Peyer's patch (tissue), 4 donors: Measurements from ENCODE around the gene PCBP3. TPM values are rescaled to one million over a fixed set of nuclear protein-coding genes. Genes with fewer than 3 reads are reported as not detected.

Experiments
- DNase-seq, 3 donors: peaks; one replicate each; pipeline ENCODE4 v3.0.0-alpha.2; 2017 to 2019
- H3K27ac ChIP-seq, 4 donors: fragments of 200-600 bp; sonication (generic); one replicate each; pipeline ENCODE4 v1.5.1; 2016 to 2019
- H3K27me3 ChIP-seq, 2 donors: fragments of 200-600 bp; sonication (generic); one replicate each; pipeline ENCODE4 v1.5.1; 2019
- H3K36me3 ChIP-seq, 3 donors: fragments of 200-600 bp; sonication (generic); one replicate each; pipeline ENCODE4 v1.5.1; 2016 to 2019
- H3K4me1 ChIP-seq, 4 donors: fragments of 200-600 bp; sonication (generic); one replicate each; pipeline ENCODE4 v1.5.1; 2016 to 2019
- H3K4me3 ChIP-seq, 4 donors: fragments of 200-600 bp; sonication (generic); 1 replicate in 3 of 4; 2 replicates in 1 of 4; pipeline ENCODE4 v1.5.1; 2016 to 2019; ENCODE audit warnings: mild to moderate bottlenecking in 1 of 4
- H3K9me3 ChIP-seq, 4 donors: fragments of 200-600 bp; sonication (generic); one replicate each; pipeline ENCODE4 v1.5.1; 2016 to 2019; ENCODE audit warnings: mild to moderate bottlenecking in 1 of 4
- POLR2A ChIP-seq, 2 donors: fragments of 450-650 bp; IDR thresholded peaks; one replicate each; pipeline ENCODE4 v1.5.1; 2017; ENCODE audit warnings: antibody characterized with exemption in 2 of 2, mild to moderate bottlenecking in 2 of 2, moderate library complexity in 2 of 2
- total RNA-seq, 4 donors: library from RNA; depleted of rRNA; stranded (reverse); fragments of >200 nt; gene quantifications; one replicate each; pipeline ENCODE4 v1.1.0, GENCODE V29; 2016
- TF ChIP-seq, protein P1 (sequence below), 6 experiments: fragments of 450-650 bp in 4 of 6; fragments of 200-600 bp in 2 of 6; sonication (generic) in 1 of 6; IDR thresholded peaks; one replicate each; pipeline ENCODE4 v1.5.1; 2017 to 2019; ENCODE audit warnings: antibody characterized with exemption in 6 of 6, mild to moderate bottlenecking in 3 of 6, moderate library complexity in 1 of 6

The PCBP3 gene
- total RNA-seq, 4 donors from 2014 or later: 1.1 to 6.0 (median 4.4) TPM; not detected in 1

DNA sequence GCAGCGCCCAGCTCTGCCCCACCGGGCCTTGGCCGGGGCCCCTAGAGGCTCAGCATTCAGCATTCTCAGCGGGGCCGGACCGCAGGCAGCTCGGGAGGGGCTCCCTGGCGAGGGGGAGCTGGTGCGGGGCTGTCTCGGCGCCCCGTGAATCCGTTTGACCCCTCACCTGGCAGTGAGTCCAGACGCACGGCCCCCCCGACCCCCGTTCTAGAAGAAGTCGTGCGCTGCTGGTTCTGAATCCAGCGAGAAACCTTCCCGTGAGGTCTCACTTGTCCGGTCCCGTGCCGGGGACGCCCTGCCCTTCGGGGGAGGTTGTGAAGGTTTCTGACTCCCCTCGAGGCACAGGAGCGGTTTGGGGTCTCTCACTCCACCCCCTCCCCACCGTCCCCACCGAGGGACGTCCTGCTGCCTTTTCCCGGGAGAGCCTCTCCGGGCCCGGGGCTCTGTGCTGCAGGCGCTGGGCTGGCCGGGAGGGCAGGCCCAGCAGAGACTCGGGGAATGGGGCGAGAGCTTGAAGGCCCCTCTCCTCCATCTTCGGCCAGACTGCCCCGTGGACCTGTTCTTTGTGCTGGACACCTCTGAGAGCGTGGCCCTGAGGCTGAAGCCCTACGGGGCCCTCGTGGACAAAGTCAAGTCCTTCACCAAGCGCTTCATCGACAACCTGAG is 338.7 kb downstream of the PCBP3 start:
- H3K9me3 ChIP-seq: no peaks in the 10 kb centered on the region
- no peaks in the 10 kb centered on the region for H3K27me3 ChIP-seq
- peak overlapping the region; percentile 50 to 76 (median 58) for H3K4me3 ChIP-seq
- TF ChIP-seq, protein P1, sequence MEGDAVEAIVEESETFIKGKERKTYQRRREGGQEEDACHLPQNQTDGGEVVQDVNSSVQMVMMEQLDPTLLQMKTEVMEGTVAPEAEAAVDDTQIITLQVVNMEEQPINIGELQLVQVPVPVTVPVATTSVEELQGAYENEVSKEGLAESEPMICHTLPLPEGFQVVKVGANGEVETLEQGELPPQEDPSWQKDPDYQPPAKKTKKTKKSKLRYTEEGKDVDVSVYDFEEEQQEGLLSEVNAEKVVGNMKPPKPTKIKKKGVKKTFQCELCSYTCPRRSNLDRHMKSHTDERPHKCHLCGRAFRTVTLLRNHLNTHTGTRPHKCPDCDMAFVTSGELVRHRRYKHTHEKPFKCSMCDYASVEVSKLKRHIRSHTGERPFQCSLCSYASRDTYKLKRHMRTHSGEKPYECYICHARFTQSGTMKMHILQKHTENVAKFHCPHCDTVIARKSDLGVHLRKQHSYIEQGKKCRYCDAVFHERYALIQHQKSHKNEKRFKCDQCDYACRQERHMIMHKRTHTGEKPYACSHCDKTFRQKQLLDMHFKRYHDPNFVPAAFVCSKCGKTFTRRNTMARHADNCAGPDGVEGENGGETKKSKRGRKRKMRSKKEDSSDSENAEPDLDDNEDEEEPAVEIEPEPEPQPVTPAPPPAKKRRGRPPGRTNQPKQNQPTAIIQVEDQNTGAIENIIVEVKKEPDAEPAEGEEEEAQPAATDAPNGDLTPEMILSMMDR (IDR thresholded peaks at IDR 0.05): no peak
- TF ChIP-seq POLR2A (IDR thresholded peaks at IDR 0.05): no peak
- peak overlapping the region; percentile 51 to 82 (median 77) for H3K27ac ChIP-seq
- peak in 2 of 3 donors; percentile 48 to 61 for DNase-seq
- H3K4me1 ChIP-seq: peaks cover 0 to 25% (median 5%) of the 10 kb centered on the region in 4 donors
- peaks cover 0 to 8% (median 0%) of the 10 kb centered on the region in 3 donors for H3K36me3 ChIP-seq

DNA sequence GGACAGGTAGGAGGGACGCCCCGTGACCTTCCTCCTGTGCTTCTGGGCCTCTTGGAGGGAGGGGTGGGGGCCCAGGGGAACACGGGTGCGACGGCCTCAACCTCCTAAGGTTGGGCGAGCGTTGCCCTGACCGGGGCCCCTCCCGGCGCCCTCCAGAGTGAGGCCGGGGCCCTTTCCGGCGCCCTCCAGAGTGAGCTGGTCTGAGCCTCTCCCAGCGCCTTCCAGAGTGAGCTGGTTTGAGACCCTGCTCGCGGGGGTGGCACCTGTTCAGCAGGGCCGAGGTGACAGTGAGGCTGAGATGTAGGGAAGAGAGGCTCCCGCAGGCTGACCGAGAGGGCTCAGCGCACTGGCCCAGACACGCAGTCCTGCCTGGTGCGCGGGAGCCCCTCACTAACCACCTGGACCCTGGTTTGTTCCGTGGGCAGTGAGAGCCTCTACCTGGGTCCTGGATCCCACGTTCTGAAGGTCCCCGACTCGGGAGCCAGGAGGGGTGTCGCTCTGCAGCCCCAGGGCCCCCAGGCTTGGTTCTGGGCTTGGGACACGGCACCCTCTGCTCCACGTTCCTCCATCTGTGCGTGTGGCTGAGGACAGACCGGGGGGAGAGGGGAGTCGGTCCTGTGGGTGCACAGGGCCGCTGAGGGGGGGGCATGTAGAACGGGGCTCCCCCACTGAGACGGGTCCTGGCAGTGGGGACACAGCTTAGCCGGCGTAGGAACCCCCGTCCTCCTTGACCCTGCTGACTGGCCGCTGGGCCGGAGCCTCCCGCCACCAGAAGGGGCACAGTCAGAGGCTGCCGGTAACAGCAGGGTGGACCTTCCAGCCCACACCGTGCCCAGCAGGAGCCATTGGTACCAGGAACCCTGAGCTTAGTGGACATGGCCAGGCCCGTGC is 339.5 kb downstream of the PCBP3 start:
- peak in 1 of 3 donors; percentile 46 for DNase-seq
- H3K4me1 ChIP-seq: peaks cover 0 to 25% (median 5%) of the 10 kb centered on the region in 4 donors

DNA sequence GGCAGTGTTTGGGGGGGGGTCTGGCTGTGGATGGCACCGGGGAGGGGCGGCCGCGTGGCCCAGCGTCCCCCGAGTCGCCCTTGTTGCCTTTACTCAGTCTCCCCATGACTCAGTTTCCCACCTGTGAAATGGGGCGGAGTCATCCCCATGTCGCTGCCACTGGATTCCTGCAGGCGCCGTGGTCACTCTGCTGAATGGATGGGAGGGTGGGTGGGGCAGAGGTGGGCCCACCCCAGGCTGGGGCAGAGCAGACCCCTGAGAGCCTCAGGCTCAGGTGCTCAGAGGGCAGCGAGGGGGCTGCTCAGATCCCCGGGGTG is 340.1 kb downstream of the PCBP3 start:
- H3K27ac ChIP-seq: peak overlapping the region in 3 of 4 donors; percentile 75 to 82 (median 79)
- peaks cover 0 to 20% (median 5%) of the 10 kb centered on the region in 4 donors for H3K4me1 ChIP-seq
- peak overlapping the region; percentile 50 to 76 (median 58) for H3K4me3 ChIP-seq
- no peaks in the 10 kb centered on the region for H3K9me3 ChIP-seq
- peaks cover 0 to 10% (median 0%) of the 10 kb centered on the region in 3 donors for H3K36me3 ChIP-seq
- no peak for TF ChIP-seq POLR2A (IDR thresholded peaks at IDR 0.05)
- TF ChIP-seq, protein P1 (IDR thresholded peaks at IDR 0.05): no peak
- no peaks in the 10 kb centered on the region for H3K27me3 ChIP-seq
- DNase-seq: peak in 1 of 3 donors; percentile 44

More for the DNA sequence above, 339.5 kb downstream of the PCBP3 start:
- no peak for TF ChIP-seq POLR2A (IDR thresholded peaks at IDR 0.05)
- TF ChIP-seq, protein P1 (IDR thresholded peaks at IDR 0.05): no peak
- Histone ChIP-seq H3K27me3 (no peaks in the 10 kb centered on the region), H3K4me3 (peak overlapping the region; percentile 50 to 76 (median 58)), H3K36me3 (peaks cover 0 to 10% (median 0%) of the 10 kb centered on the region in 3 donors), H3K9me3 (no peaks in the 10 kb centered on the region), H3K27ac (peak overlapping the region; percentile 51 to 82 (median 77))

DNA sequence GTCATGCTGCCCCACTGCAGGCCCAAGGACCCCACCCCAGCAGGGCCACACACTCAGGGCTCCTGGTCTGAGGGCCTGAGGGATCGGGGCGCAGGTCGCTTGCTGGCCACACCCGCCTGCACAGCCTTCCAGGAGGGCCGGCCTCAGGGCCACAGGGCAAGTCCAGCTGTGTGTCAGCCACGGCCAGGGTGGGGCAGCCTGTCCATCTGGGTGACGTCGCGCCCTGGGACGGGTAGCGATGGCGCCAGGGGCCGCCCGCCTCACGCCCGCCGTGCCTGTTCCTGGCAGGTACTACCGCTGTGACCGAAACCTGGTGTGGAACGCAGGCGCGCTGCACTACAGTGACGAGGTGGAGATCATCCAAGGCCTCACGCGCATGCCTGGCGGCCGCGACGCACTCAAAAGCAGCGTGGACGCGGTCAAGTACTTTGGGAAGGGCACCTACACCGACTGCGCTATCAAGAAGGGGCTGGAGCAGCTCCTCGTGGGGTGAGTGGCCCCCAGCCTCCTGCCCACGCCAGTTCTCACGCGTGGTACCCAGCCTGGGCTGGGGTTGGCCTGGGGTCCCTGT is 340.5 kb downstream of the PCBP3 start:
- H3K9me3 ChIP-seq: no peaks in the 10 kb centered on the region
- TF ChIP-seq, protein P1 (IDR thresholded peaks at IDR 0.05): no peak
- TF ChIP-seq POLR2A (IDR thresholded peaks at IDR 0.05): no peak
- H3K36me3 ChIP-seq: peaks cover 0 to 10% (median 0%) of the 10 kb centered on the region in 3 donors
- H3K4me3 ChIP-seq: peak overlapping the region; percentile 50 to 76 (median 58)
- H3K27ac ChIP-seq: peak overlapping the region in 3 of 4 donors; percentile 57 to 82 (median 79)
- DNase-seq: peak in 1 of 3 donors; percentile 52
- H3K27me3 ChIP-seq: no peaks in the 10 kb centered on the region
- peaks cover 0 to 18% (median 5%) of the 10 kb centered on the region in 4 donors for H3K4me1 ChIP-seq

DNA sequence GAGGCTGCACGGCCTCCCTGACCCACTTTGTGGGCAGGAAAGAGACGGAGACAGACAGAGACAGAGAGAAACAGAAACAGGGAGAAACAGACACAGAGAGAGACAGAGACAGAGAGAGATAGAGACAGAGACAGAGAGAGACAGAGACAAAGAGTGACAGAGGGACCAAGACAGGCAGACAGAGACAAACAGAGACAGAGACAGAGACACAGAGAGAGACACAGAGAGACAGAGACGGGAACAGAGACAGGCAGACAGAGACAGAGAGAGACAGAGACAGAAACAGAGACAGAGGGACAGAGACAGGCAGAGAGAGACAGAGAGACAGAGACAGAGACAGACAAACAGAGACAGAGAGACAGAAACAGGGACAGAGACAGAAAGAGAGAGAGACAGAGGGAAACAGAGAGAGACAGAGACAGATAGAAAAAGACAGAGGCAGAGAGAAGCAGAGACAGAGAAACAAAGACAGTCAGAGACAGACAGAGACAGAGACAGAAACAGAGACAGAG is 341.1 kb downstream of the PCBP3 start:
- peak overlapping the region in 1 of 4 donors; percentile 67 for H3K4me3 ChIP-seq
- TF ChIP-seq POLR2A (IDR thresholded peaks at IDR 0.05): no peak
- TF ChIP-seq, protein P1 (IDR thresholded peaks at IDR 0.05): no peak
- DNase-seq: no peak
- no peaks in the 10 kb centered on the region for H3K9me3 ChIP-seq
- peak overlapping the region in 3 of 4 donors; percentile 57 to 82 (median 79) for H3K27ac ChIP-seq
- H3K36me3 ChIP-seq: peaks cover 0 to 10% (median 0%) of the 10 kb centered on the region in 3 donors
- peaks cover 0 to 18% (median 5%) of the 10 kb centered on the region in 4 donors for H3K4me1 ChIP-seq
- no peaks in the 10 kb centered on the region for H3K27me3 ChIP-seq
